ENCODE data around the gene NME2.

Gene NME2

DNA sequence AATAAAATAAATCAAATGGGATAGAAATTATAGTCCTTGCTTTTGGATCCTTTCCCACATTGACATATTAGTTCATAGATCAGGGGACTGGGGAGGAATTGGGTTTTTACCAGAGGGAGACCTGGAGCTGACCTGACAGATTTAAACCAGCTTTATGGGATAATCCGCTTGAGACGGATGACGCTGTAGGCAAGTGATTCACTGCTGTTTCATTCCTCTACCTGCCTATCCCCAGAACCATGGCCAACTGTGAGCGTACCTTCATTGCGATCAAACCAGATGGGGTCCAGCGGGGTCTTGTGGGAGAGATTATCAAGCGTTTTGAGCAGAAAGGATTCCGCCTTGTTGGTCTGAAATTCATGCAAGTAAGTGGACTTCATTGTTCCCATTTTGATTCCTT, 10.8 kb upstream of the NME2 start:
- no peak overlapping the region for H3K4me3 ChIP-seq (ENCODE audit: low read length)
- H3K23ac ChIP-seq (ENCODE audit: low read length), result no peak overlapping the region
- H2BK5ac ChIP-seq (ENCODE audit: low read length), result no peak overlapping the region
- H3K27me3 ChIP-seq (ENCODE audit: insufficient read depth, low read length, poor library complexity), result no peaks in the 10 kb centered on the region
- H3K4me1 ChIP-seq (ENCODE audit: control insufficient read depth, low read depth, low read length), result no peaks in the 10 kb centered on the region
- H3K18ac ChIP-seq (ENCODE audit: low read length), result no peak overlapping the region
- no peak overlapping the region for H4K8ac ChIP-seq (ENCODE audit: low read depth, low read length)
- H3K36me3 ChIP-seq (ENCODE audit: control insufficient read depth, insufficient read depth, low read length), result peaks cover 13% of the 10 kb centered on the region
- no peak overlapping the region for H2BK120ac ChIP-seq (ENCODE audit: low read depth, low read length)
- H3K9ac ChIP-seq (ENCODE audit: low read length), result peak overlapping the region; percentile 24
- no peak overlapping the region for H3K56ac ChIP-seq (ENCODE audit: low read length)
- no peak overlapping the region for H2AK5ac ChIP-seq (ENCODE audit: low read length)
- no peak overlapping the region for H4K5ac ChIP-seq (ENCODE audit: low read length)
- H3K79me2 ChIP-seq (ENCODE audit: control insufficient read depth, insufficient read depth, low read length), result peaks cover 43% of the 10 kb centered on the region
- no peak for DNase-seq
- H3K4me2 ChIP-seq (ENCODE audit: low read length), result no peak overlapping the region
- peaks cover 15% of the 10 kb centered on the region for H3K79me1 ChIP-seq (ENCODE audit: low read length)
- no peak overlapping the region for H3K4ac ChIP-seq (ENCODE audit: low read depth, low read length)
- H3K27ac ChIP-seq (ENCODE audit: low read depth, low read length), result no peak overlapping the region
- no CpG with 5 or more reads among the region's 8 CpGs for WGBS (ENCODE audit: extremely low coverage, insufficient coverage, low lambda C conversion rate)
- no peak overlapping the region for H2BK15ac ChIP-seq (replicated peaks; ENCODE audit: low read depth)

DNA sequence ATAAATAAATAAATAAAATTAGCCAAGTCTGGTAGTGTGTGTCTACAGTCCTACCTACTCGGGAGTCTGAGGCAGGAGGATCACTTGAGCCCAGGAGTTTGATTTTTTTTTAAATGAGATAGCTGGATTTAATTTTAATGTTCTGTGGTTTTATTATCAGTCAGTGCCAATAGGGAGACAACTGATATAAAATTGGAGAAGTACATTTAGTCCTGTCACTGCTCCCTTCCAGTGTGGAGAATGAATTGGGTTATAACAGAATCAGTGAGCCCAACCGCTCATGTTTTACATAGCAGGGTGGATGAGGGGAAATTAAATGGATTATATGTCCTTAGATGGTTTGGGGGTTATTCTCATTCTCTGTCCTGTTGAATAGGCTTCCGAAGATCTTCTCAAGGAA, 6.6 kb upstream of the NME2 start:
- Histone ChIP-seq H3K4me3 (ENCODE audit: low read length) (no peak overlapping the region), H4K8ac (ENCODE audit: low read depth, low read length) (no peak overlapping the region), H3K79me2 (ENCODE audit: control insufficient read depth, insufficient read depth, low read length) (peaks cover 31% of the 10 kb centered on the region), H3K23ac (ENCODE audit: low read length) (no peak overlapping the region), H3K9ac (ENCODE audit: low read length) (no peak overlapping the region), H3K4me1 (ENCODE audit: control insufficient read depth, low read depth, low read length) (no peaks in the 10 kb centered on the region), H2BK120ac (ENCODE audit: low read depth, low read length) (no peak overlapping the region), H3K4me2 (ENCODE audit: low read length) (no peak overlapping the region), H3K36me3 (ENCODE audit: control insufficient read depth, insufficient read depth, low read length) (peaks cover 22% of the 10 kb centered on the region), H3K79me1 (ENCODE audit: low read length) (peaks cover 15% of the 10 kb centered on the region), H2BK5ac (ENCODE audit: low read length) (no peak overlapping the region), H3K18ac (ENCODE audit: low read length) (no peak overlapping the region), H3K56ac (ENCODE audit: low read length) (no peak overlapping the region), H2BK15ac (replicated peaks; ENCODE audit: low read depth) (no peak overlapping the region), H4K5ac (ENCODE audit: low read length) (no peak overlapping the region), H3K4ac (ENCODE audit: low read depth, low read length) (no peak overlapping the region), H2AK5ac (ENCODE audit: low read length) (no peak overlapping the region), H3K27ac (ENCODE audit: low read depth, low read length) (no peak overlapping the region), H3K27me3 (ENCODE audit: insufficient read depth, low read length, poor library complexity) (no peaks in the 10 kb centered on the region)
- no CpG with 5 or more reads among the region's 3 CpGs for WGBS (ENCODE audit: extremely low coverage, insufficient coverage, low lambda C conversion rate)
- DNase-seq, result no peak

DNA sequence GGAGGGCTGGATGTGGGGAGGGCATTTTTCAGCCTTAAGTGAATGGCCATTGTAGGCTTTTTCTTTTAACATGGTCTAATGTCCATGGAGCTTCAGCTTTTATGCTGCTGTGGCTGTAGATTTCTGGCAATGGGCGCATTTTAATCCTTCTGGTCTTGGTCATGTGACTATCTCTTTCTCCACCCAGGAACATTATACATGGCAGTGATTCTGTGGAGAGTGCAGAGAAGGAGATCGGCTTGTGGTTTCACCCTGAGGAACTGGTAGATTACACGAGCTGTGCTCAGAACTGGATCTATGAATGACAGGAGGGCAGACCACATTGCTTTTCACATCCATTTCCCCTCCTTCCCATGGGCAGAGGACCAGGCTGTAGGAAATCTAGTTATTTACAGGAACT, 4.7 kb upstream of the NME2 start:
- no peak overlapping the region for H3K56ac ChIP-seq (ENCODE audit: low read length)
- no peak overlapping the region for H4K8ac ChIP-seq (ENCODE audit: low read depth, low read length)
- peaks cover 1% of the 10 kb centered on the region for H3K4me1 ChIP-seq (ENCODE audit: control insufficient read depth, low read depth, low read length)
- H3K4me3 ChIP-seq (ENCODE audit: low read length), result no peak overlapping the region
- H3K36me3 ChIP-seq (ENCODE audit: control insufficient read depth, insufficient read depth, low read length), result peaks cover 20% of the 10 kb centered on the region
- H2BK120ac ChIP-seq (ENCODE audit: low read depth, low read length), result no peak overlapping the region
- H3K18ac ChIP-seq (ENCODE audit: low read length), result no peak overlapping the region
- H3K27ac ChIP-seq (ENCODE audit: low read depth, low read length), result no peak overlapping the region
- no peak overlapping the region for H3K4me2 ChIP-seq (ENCODE audit: low read length)
- H3K9ac ChIP-seq (ENCODE audit: low read length), result no peak overlapping the region
- H4K5ac ChIP-seq (ENCODE audit: low read length), result no peak overlapping the region
- H3K79me1 ChIP-seq (ENCODE audit: low read length), result peaks cover 13% of the 10 kb centered on the region
- no peak overlapping the region for H2BK15ac ChIP-seq (replicated peaks; ENCODE audit: low read depth)
- no peak for DNase-seq
- no peaks in the 10 kb centered on the region for H3K27me3 ChIP-seq (ENCODE audit: insufficient read depth, low read length, poor library complexity)
- H3K79me2 ChIP-seq (ENCODE audit: control insufficient read depth, insufficient read depth, low read length), result peaks cover 15% of the 10 kb centered on the region
- H2BK5ac ChIP-seq (ENCODE audit: low read length), result no peak overlapping the region
- WGBS (ENCODE audit: extremely low coverage, insufficient coverage, low lambda C conversion rate), result no CpG with 5 or more reads among the region's 3 CpGs
- H3K23ac ChIP-seq (ENCODE audit: low read length), result no peak overlapping the region
- H2AK5ac ChIP-seq (ENCODE audit: low read length), result no peak overlapping the region
- H3K4ac ChIP-seq (ENCODE audit: low read depth, low read length), result no peak overlapping the region

DNA sequence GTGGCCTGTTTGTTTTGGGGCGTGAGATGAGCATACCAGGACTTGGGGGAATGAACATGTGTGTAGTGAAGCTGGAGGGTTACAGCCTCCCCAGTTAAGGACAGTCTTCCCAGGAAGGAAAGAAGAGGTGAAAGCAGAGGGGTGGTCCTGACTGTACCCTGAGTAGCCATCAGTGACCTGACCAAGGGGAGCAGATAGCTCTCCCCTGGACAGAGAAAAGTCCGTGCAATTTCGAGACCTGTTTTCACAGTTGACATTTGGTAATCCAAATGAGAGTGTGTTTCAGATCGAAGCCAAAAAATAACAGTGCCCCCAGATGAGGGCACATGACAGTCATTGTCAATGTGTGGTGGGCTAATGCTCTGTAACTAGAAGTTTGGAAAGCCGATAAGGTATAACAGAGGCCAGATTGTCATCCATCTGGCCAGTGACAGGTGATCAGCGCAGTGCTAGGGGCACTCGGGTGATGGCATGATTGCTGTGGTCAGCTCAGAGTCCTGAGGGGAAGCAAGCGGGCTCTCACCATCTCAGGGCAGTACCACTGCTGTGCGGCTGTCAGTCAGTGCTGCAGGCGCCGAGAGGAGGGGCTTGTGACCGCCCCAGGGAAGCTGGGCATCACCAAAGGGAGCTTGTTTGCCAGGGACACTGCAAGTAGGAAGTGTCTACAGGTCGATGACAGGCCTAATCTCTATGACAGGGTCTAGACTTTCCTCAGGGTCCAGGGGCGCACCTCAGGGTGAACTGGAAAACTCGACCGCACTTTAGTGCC, 1.1 kb upstream of the NME2 start:
- peaks cover 18% of the 10 kb centered on the region for H3K36me3 ChIP-seq (ENCODE audit: control insufficient read depth, insufficient read depth, low read length)

DNA sequence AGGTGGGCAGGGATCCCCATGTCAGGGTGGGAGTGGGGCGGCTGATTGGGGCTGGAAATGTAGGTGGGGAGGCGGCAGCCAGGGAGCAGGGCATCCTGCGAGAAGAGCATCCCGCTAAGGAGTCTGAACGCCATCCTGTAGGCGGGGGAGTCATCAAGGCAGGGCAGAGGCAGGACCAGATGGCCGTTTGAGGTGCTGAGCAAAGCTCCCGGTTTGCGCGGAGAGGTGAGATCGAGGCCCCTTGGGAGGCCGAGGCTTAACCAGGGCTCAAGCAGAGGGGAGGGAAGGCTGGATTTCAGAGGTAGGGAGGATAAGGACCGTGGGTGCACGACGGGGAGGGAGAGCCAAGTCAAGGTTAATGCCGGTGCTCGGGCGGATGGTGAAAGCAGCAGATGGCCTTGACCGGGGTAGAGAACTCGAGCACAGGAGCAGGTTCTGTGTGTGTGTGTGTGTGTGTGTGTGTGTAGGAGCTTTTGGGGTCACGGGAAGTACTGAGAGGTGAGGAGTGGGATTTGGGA, 472 bp upstream of the NME2 start:
- Histone ChIP-seq H3K36me3 (ENCODE audit: control insufficient read depth, insufficient read depth, low read length) (peaks cover 17% of the 10 kb centered on the region), H3K4ac (ENCODE audit: low read depth, low read length) (no peak overlapping the region), H3K23ac (ENCODE audit: low read length) (peak overlapping the region; percentile 89), H3K4me1 (ENCODE audit: control insufficient read depth, low read depth, low read length) (peaks cover 1% of the 10 kb centered on the region), H3K56ac (ENCODE audit: low read length) (peak overlapping the region; percentile 100), H3K79me2 (ENCODE audit: control insufficient read depth, insufficient read depth, low read length) (peaks cover 19% of the 10 kb centered on the region), H3K4me3 (ENCODE audit: low read length) (peak overlapping the region; percentile 78), H2AK5ac (ENCODE audit: low read length) (no peak overlapping the region), H4K8ac (ENCODE audit: low read depth, low read length) (no peak overlapping the region), H3K79me1 (ENCODE audit: low read length) (peaks cover 5% of the 10 kb centered on the region), H4K5ac (ENCODE audit: low read length) (no peak overlapping the region), H3K27me3 (ENCODE audit: insufficient read depth, low read length, poor library complexity) (no peaks in the 10 kb centered on the region), H3K18ac (ENCODE audit: low read length) (no peak overlapping the region), H3K4me2 (ENCODE audit: low read length) (peak overlapping the region; percentile 100), H3K9ac (ENCODE audit: low read length) (peak overlapping the region; percentile 96), H2BK5ac (ENCODE audit: low read length) (peak overlapping the region; percentile 87), H3K27ac (ENCODE audit: low read depth, low read length) (peak overlapping the region; percentile 47), H2BK120ac (ENCODE audit: low read depth, low read length) (no peak overlapping the region), H2BK15ac (replicated peaks; ENCODE audit: low read depth) (no peak overlapping the region)
- DNase-seq, result no peak
- no CpG with 5 or more reads among the region's 21 CpGs for WGBS (ENCODE audit: extremely low coverage, insufficient coverage, low lambda C conversion rate)

More for the DNA sequence above, 1.1 kb upstream of the NME2 start:
- no peak overlapping the region for H3K23ac ChIP-seq (ENCODE audit: low read length)
- H3K4me1 ChIP-seq (ENCODE audit: control insufficient read depth, low read depth, low read length), result peaks cover 1% of the 10 kb centered on the region
- H3K79me2 ChIP-seq (ENCODE audit: control insufficient read depth, insufficient read depth, low read length), result peaks cover 19% of the 10 kb centered on the region
- H2BK15ac ChIP-seq (replicated peaks; ENCODE audit: low read depth), result no peak overlapping the region
- no peaks in the 10 kb centered on the region for H3K27me3 ChIP-seq (ENCODE audit: insufficient read depth, low read length, poor library complexity)
- peak overlapping the region; percentile 100 for H3K4me2 ChIP-seq (ENCODE audit: low read length)
- no peak overlapping the region for H2BK5ac ChIP-seq (ENCODE audit: low read length)
- no peak overlapping the region for H2AK5ac ChIP-seq (ENCODE audit: low read length)
- H3K18ac ChIP-seq (ENCODE audit: low read length), result no peak overlapping the region
- H3K9ac ChIP-seq (ENCODE audit: low read length), result peak overlapping the region; percentile 96
- peak overlapping the region; percentile 78 for H3K4me3 ChIP-seq (ENCODE audit: low read length)
- no peak overlapping the region for H4K8ac ChIP-seq (ENCODE audit: low read depth, low read length)
- peaks cover 5% of the 10 kb centered on the region for H3K79me1 ChIP-seq (ENCODE audit: low read length)
- peak overlapping the region; percentile 100 for H3K56ac ChIP-seq (ENCODE audit: low read length)
- WGBS (ENCODE audit: extremely low coverage, insufficient coverage, low lambda C conversion rate), result no CpG with 5 or more reads among the region's 16 CpGs
- peak; percentile 46 for DNase-seq
- H3K27ac ChIP-seq (ENCODE audit: low read depth, low read length), result no peak overlapping the region
- no peak overlapping the region for H2BK120ac ChIP-seq (ENCODE audit: low read depth, low read length)
- H3K4ac ChIP-seq (ENCODE audit: low read depth, low read length), result no peak overlapping the region
- no peak overlapping the region for H4K5ac ChIP-seq (ENCODE audit: low read length)
